ENCODE data around the gene GPI. TPM values are rescaled to one million over a fixed set of nuclear protein-coding genes. Genes with fewer than 3 reads are reported as not detected.
A peak's percentile ranks its signal among the peaks of the same experiment; 100 is the strongest.
"Not testable (repeated sequence)": the region's sequence is repeated elsewhere in the genome, so short reads cannot be mapped to it uniquely, and the experiment has no call there.

Gene GPI
- total RNA-seq, 4 donors from 2014 or later: 86.6 to 324 (median 222) TPM

GRCh38 chr19:34365463-34366401 lies 736 bp downstream of the GPI start:
- Histone ChIP-seq H3K9me3 (no peaks in the 10 kb centered on the region), H3K27ac (peak overlapping the region; percentile 41 to 88 (median 82)), H3K4me1 (peaks cover 0 to 60% (median 13%) of the 10 kb centered on the region in 3 donors), H3K36me3 (peaks cover 0 to 44% of the 10 kb centered on the region in 2 donors), H3K4me3 (peak overlapping the region; percentile 55 to 64), H3K27me3 (no peaks in the 10 kb centered on the region)
- WGBS, 2 donors (ENCODE audit: low coverage in 1 of 2): 0% methylated on average over 5 to 7 of the region's 45 CpGs
- peak; percentile 69 for ATAC-seq
- TF ChIP-seq EP300 (IDR thresholded peaks at IDR 0.05): no peak
- peak in 1 of 2 donors; percentile 4 for TF ChIP-seq POLR2A (IDR thresholded peaks at IDR 0.05)
- TF ChIP-seq POLR2AphosphoS5 (IDR thresholded peaks at IDR 0.05): peak; percentile 29

DNA sequence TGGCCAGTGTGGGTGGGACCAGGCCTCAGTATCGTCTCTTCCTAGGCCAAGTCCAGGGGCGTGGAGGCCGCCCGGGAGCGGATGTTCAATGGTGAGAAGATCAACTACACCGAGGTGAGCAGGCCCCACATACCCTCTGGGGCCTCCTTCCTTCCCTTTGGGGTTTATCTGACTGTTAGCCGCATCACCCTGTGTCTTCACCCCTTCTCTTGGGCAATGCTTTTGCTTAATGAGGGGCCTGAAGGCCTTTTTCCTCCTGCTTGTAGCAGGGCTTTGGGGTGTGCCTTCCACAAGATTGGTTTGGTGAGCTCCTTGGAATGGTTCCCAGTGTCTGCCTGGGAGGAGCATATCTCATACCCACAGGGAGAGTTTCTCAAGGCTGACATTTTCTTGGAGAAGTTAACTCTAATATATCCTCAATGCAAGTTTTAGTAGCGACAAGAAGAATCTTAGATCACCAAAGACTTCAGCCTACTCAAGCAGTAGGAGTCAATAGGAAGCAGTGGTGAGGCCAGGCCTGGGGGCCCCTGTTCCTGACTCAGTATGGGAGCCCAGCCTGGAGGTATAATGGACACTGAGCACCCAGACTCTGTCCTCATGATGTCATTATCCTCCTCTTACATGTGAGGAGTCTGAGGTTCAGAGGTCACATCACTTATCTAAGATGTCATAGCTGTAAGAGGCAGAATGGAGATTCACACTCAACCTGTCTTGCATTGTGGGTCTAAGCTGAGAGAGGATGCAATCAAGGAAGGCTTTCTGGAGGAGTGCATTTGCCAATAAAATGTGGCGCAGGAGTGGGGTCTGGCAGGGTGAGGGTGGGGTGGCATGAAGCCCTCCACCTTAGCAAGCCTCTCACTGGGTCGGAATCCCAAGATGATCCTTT lies 2.0 kb downstream of the GPI start:
- no peaks in the 10 kb centered on the region for H3K27me3 ChIP-seq
- H3K4me1 ChIP-seq: peaks cover 0 to 67% (median 13%) of the 10 kb centered on the region in 3 donors
- peak overlapping the region in 3 of 4 donors; percentile 9 to 83 (median 80) for H3K27ac ChIP-seq
- no peak for ATAC-seq
- peak overlapping the region in 1 of 2 donors; percentile 64 for H3K4me3 ChIP-seq
- peaks cover 0 to 56% of the 10 kb centered on the region in 2 donors for H3K36me3 ChIP-seq
- no peaks in the 10 kb centered on the region for H3K9me3 ChIP-seq
- WGBS, 2 donors (ENCODE audit: low coverage in 1 of 2): 65 to 100% methylated on average over 1 to 4 of the region's 10 CpGs
- TF ChIP-seq, protein P1, sequence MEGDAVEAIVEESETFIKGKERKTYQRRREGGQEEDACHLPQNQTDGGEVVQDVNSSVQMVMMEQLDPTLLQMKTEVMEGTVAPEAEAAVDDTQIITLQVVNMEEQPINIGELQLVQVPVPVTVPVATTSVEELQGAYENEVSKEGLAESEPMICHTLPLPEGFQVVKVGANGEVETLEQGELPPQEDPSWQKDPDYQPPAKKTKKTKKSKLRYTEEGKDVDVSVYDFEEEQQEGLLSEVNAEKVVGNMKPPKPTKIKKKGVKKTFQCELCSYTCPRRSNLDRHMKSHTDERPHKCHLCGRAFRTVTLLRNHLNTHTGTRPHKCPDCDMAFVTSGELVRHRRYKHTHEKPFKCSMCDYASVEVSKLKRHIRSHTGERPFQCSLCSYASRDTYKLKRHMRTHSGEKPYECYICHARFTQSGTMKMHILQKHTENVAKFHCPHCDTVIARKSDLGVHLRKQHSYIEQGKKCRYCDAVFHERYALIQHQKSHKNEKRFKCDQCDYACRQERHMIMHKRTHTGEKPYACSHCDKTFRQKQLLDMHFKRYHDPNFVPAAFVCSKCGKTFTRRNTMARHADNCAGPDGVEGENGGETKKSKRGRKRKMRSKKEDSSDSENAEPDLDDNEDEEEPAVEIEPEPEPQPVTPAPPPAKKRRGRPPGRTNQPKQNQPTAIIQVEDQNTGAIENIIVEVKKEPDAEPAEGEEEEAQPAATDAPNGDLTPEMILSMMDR (IDR thresholded peaks at IDR 0.05): no peak
- TF ChIP-seq EP300 (IDR thresholded peaks at IDR 0.05): no peak
- TF ChIP-seq POLR2AphosphoS5 (IDR thresholded peaks at IDR 0.05): no peak
- TF ChIP-seq POLR2A (IDR thresholded peaks at IDR 0.05): no peak

DNA sequence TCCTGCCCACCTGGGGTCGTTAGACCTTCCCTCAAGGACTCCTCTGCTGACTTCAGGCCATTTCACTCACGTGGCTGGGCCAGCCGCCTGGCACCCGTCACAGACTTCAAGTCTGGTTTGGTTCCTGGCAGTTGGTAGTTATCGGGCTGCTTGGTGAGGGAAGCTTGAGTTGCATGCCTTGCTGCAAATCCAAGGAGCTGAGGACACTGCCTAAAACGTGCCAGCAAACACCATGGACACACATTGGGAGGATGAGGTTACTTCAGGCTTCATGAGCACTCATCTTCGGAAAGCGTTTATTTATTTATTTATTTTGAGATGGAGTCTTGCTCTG lies 2.6 kb downstream of the GPI start:
- no peak overlapping the region for H3K4me3 ChIP-seq
- peak overlapping the region in 2 of 4 donors; percentile 13 to 83 for H3K27ac ChIP-seq
- H3K4me1 ChIP-seq: peaks cover 0 to 67% (median 13%) of the 10 kb centered on the region in 3 donors
- 92% methylated on average over 2 of the region's 8 CpGs; no CpG with 5 or more reads in 1 of the 2 donors for WGBS, 2 donors (ENCODE audit: low coverage in 1 of 2)
- no peaks in the 10 kb centered on the region for H3K9me3 ChIP-seq
- no peak for ATAC-seq
- peaks cover 0 to 62% of the 10 kb centered on the region in 2 donors for H3K36me3 ChIP-seq
- TF ChIP-seq EP300 (IDR thresholded peaks at IDR 0.05) (no peak), POLR2AphosphoS5 (IDR thresholded peaks at IDR 0.05) (no peak), POLR2A (IDR thresholded peaks at IDR 0.05) (no peak)
- TF ChIP-seq, protein P1 (IDR thresholded peaks at IDR 0.05): no peak
- no peaks in the 10 kb centered on the region for H3K27me3 ChIP-seq

DNA sequence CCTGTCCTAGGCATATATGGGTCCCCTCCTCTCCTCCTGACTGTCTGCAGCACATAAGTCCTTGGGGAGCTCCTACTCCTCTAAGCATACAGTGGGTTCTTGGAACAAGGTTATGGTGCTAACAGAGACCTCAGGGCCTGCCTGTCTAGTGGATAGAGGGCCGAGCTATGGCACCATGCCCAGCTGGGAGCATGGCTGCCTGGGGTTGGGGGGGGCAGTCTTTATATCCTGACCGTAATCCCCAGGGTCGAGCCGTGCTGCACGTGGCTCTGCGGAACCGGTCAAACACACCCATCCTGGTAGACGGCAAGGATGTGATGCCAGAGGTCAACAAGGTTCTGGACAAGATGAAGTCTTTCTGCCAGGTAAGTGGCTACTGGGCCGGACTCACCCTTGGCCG lies 3.3 kb downstream of the GPI start:
- Histone ChIP-seq H3K4me1 (peaks cover 0 to 67% (median 13%) of the 10 kb centered on the region in 3 donors), H3K27me3 (no peaks in the 10 kb centered on the region), H3K4me3 (no peak overlapping the region), H3K9me3 (no peaks in the 10 kb centered on the region), H3K36me3 (peaks cover 0 to 69% of the 10 kb centered on the region in 2 donors), H3K27ac (peak overlapping the region in 1 of 4 donors; percentile 13)
- 40% methylated on average over 1 of the region's 10 CpGs; no CpG with 5 or more reads in 1 of the 2 donors for WGBS, 2 donors (ENCODE audit: low coverage in 1 of 2)
- TF ChIP-seq POLR2AphosphoS5 (IDR thresholded peaks at IDR 0.05) (no peak), POLR2A (IDR thresholded peaks at IDR 0.05) (no peak), EP300 (IDR thresholded peaks at IDR 0.05) (no peak)
- TF ChIP-seq, protein P1 (IDR thresholded peaks at IDR 0.05): no peak
- ATAC-seq: no peak

GRCh38 chr19:34369166-34369565 lies 4.2 kb downstream of the GPI start:
- 88% methylated on average over 5 of the region's 10 CpGs; no CpG with 5 or more reads in 1 of the 2 donors for WGBS, 2 donors (ENCODE audit: low coverage in 1 of 2)
- ATAC-seq, H3K4me3 ChIP-seq, H3K27me3 ChIP-seq, H3K9me3 ChIP-seq, H3K27ac ChIP-seq: not testable (repeated sequence)
- Histone ChIP-seq H3K36me3 (peaks cover 0 to 77% of the 10 kb centered on the region in 2 donors), H3K4me1 (peaks cover 0 to 63% (median 13%) of the 10 kb centered on the region in 3 donors)
